Uterus (tissue), 4 donors: Measurements from ENCODE around the gene HSPA1A. TPM values are rescaled to one million over a fixed set of nuclear protein-coding genes. Genes with fewer than 3 reads are reported as not detected.

Experiments used
- DNase-seq, 2 donors: peaks; one replicate each; pipeline ENCODE4 v3.0.0-alpha.2; 2019 to 2020
- H3K27ac ChIP-seq, 2 donors: fragments of 200-600 bp; sonication (generic); 1 replicate in 1 of 2; 2 replicates in 1 of 2; pipeline ENCODE4 v1.5.1; 2016 to 2018
- H3K27me3 ChIP-seq, 2 donors: fragments of 200-600 bp; sonication (generic); one replicate each; pipeline ENCODE4 v1.5.1; 2018 to 2019; ENCODE audit warnings: control low read depth in 1 of 2
- H3K36me3 ChIP-seq, 2 donors: fragments of 200-600 bp; sonication (generic); one replicate each; pipeline ENCODE4 v1.5.1; 2019; ENCODE audit warnings: control low read depth in 1 of 2
- H3K4me1 ChIP-seq, 2 donors: fragments of 200-600 bp; sonication (generic); one replicate each; pipeline ENCODE4 v1.5.1; 2018 to 2019; ENCODE audit warnings: control low read depth in 1 of 2
- H3K4me3 ChIP-seq, 2 donors: fragments of 200-600 bp; sonication (generic); 1 replicate in 1 of 2; 2 replicates in 1 of 2; pipeline ENCODE4 v1.5.1; 2018 to 2019; ENCODE audit warnings: mild to moderate bottlenecking in 1 of 2
- H3K9me3 ChIP-seq, 2 donors: fragments of 200-600 bp; sonication (generic); one replicate each; pipeline ENCODE4 v1.5.1; 2019; ENCODE audit warnings: control low read depth in 1 of 2
- POLR2A ChIP-seq, 2 donors: fragments of 450-650 bp; IDR thresholded peaks; one replicate each; pipeline ENCODE4 v1.6.1; 2016; ENCODE audit warnings: antibody characterized with exemption in 2 of 2, mild to moderate bottlenecking in 1 of 2, moderate library complexity in 1 of 2
- intact Hi-C: fragments of 100-400 bp; cut with DNase I; formaldehyde crosslinking; loops from one replicate; pipeline ENCODE4 v1.15.1; 2023; ENCODE audit warnings: low total_unique reads
- total RNA-seq, 4 donors: library from RNA; depleted of rRNA in 3 of 4; stranded (reverse); fragments of >200 nt in 3 of 4; gene quantifications; one replicate each; pipeline versions ENCODE4 v1.1.0 to v1.2.4, GENCODE V29; 2014 to 2023
- TF ChIP-seq, protein P1 (sequence below), 4 experiments: fragments of 200-600 bp in 2 of 4; fragments of 450-650 bp in 2 of 4; sonication (generic) in 2 of 4; IDR thresholded peaks; one replicate each; pipeline ENCODE4 v1.5.1; 2016 to 2019; ENCODE audit warnings: antibody characterized with exemption in 4 of 4, mild to moderate bottlenecking in 2 of 4, moderate library complexity in 1 of 4
- donor health status: DM: yes; HTN: yes; CAD: no.

The HSPA1A gene
- total RNA-seq, 4 donors from 2014 or later = 98.8 to 261 (median 170) TPM

DNA sequence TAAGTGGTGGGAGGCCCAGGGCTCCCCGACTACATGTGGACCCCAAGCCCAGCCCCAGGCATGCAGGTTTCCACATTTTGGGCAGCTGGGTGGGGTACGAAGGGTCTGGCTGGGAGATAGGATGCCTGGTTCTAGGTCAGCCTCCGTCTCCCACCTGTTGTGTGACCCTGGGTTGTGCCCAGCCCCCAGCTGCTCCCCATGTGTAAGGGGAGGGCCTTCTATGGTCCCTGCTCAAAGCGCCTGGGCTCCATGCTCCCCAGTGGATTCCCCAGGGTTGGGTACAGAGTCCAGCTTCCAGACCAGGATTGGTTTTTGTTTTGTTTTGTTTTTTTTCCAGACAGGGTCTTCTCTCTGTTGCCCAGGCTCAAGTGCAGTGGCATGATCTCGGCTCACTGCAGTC, 37.1 kb upstream of the HSPA1A start:
- TF ChIP-seq POLR2A (IDR thresholded peaks at IDR 0.05) = no peak
- TF ChIP-seq, protein P1, sequence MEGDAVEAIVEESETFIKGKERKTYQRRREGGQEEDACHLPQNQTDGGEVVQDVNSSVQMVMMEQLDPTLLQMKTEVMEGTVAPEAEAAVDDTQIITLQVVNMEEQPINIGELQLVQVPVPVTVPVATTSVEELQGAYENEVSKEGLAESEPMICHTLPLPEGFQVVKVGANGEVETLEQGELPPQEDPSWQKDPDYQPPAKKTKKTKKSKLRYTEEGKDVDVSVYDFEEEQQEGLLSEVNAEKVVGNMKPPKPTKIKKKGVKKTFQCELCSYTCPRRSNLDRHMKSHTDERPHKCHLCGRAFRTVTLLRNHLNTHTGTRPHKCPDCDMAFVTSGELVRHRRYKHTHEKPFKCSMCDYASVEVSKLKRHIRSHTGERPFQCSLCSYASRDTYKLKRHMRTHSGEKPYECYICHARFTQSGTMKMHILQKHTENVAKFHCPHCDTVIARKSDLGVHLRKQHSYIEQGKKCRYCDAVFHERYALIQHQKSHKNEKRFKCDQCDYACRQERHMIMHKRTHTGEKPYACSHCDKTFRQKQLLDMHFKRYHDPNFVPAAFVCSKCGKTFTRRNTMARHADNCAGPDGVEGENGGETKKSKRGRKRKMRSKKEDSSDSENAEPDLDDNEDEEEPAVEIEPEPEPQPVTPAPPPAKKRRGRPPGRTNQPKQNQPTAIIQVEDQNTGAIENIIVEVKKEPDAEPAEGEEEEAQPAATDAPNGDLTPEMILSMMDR (IDR thresholded peaks at IDR 0.05) = no peak
- Histone ChIP-seq H3K4me1 (peaks cover 5 to 8% of the 10 kb centered on the region in 2 donors), H3K36me3 (no peaks in the 10 kb centered on the region), H3K27me3 (no peaks in the 10 kb centered on the region), H3K27ac (peak overlapping the region; percentile 84 to 88), H3K9me3 (no peaks in the 10 kb centered on the region), H3K4me3 (no peak overlapping the region)
- no peak for DNase-seq
- intact Hi-C loops = no loop called here

DNA sequence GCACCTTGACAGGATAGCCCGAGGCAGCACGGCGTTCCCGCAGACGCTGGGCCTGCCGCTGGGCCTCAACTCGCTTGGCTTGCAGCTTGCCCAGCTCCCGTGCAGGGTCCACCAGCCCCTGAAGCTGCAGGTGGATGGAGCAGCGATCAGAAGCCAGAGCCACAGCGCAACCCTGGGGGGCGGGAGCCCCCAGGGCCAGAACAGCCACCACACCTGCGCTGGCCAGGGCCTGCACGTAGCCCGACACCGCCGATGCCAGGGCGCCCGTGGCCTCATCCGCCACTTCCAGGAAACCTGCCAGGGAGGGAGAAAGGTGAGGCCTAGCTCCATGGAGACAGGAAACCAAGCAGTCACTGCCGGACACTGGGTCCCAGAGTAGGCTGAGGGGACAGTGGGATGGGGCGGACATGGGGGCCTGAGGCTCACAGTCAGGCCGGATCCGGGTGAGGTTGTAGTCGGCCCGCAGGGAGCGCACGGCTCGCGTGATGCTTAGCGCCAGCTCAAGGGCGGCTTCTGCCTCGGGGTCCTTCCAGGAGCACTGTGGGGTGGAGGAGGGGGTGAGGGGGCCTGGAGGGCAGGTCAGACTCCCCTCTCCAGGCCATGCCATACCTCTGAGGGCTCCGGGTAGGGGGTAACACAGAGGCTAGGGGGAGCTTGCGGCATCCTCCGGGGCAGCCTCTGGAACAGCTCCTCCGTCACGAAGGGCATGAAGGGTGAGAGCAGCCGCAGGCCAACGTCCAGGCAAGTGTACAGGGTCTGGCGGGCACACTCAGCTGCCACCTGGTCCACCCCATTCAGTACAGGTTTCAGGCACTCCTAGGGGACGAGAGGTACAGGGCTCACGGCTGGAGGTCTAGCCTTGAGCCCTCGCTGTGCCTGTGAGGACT, 36.1 kb upstream of the HSPA1A start:
- intact Hi-C loops = no loop called here
- no peak overlapping the region for H3K4me3 ChIP-seq
- no peak overlapping the region for H3K27ac ChIP-seq
- H3K4me1 ChIP-seq = peaks cover 5 to 8% of the 10 kb centered on the region in 2 donors
- H3K9me3 ChIP-seq = no peaks in the 10 kb centered on the region
- H3K36me3 ChIP-seq = no peaks in the 10 kb centered on the region
- DNase-seq = no peak
- TF ChIP-seq, protein P1 (IDR thresholded peaks at IDR 0.05) = no peak
- TF ChIP-seq POLR2A (IDR thresholded peaks at IDR 0.05) = no peak
- H3K27me3 ChIP-seq = no peaks in the 10 kb centered on the region

DNA sequence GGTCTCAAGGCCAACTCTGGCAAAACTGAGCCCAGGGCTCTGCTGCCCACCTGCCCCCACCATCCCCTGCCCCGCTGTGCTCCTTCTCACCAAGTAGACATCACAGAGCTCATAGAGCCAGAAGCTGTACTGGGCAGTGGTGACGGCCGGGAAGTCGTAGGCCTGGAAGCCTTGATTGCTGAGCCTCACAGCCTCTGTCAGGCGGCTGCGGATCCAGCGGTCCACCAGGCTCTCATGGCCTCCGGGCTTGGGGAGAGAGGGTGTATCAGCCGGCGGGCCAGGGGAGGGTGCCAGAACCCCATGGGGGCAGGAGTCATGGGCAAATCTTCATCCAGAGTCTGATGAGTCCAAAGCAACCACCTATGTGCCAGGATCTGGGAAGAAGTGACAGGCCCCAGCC, 35.4 kb upstream of the HSPA1A start:
- H3K9me3 ChIP-seq = no peaks in the 10 kb centered on the region
- TF ChIP-seq, protein P1 (IDR thresholded peaks at IDR 0.05) = no peak
- TF ChIP-seq POLR2A (IDR thresholded peaks at IDR 0.05) = no peak

DNA sequence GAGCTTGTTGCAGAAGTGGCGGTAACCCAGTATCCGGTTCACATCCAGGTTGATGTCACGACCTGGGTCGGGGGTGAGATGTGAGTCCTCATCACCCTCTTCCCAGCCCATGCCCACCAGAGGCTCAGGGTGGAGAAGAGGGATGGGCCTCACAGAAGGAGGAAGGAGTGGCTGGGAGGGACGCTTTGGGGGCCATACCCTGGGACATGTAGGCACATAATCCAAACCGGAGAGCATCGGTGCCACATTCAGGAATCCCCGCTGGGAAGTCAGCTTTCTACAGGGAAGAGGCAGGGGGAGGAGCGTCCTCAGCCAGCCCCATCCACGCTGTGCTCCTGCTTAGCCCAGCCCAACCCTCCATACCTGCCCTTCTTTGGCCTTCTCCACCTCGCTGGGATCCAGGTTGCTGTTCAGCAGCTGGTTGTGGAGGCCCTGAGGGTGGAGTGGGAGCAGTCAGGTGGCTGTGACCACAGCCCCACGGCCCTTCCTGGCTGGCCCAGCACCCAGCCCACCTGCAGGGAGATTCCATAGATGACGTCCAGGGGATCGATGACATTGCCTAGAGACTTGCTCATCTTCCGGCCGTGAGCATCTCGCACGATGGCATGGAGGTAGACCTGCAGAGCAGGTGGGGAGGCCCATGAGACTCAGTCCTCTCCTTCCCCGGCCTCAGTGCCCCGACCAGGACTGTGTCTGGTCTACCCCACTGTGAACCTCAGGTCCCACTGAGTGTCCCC, 34.7 kb upstream of the HSPA1A start:
- no peak for DNase-seq
- no peak for TF ChIP-seq POLR2A (IDR thresholded peaks at IDR 0.05)
- TF ChIP-seq, protein P1 (IDR thresholded peaks at IDR 0.05) = no peak
- H3K4me1 ChIP-seq = peaks cover 5 to 8% of the 10 kb centered on the region in 2 donors
- no peaks in the 10 kb centered on the region for H3K27me3 ChIP-seq
- H3K4me3 ChIP-seq = no peak overlapping the region
- H3K27ac ChIP-seq = no peak overlapping the region
- intact Hi-C loops = no loop called here
- H3K9me3 ChIP-seq = no peaks in the 10 kb centered on the region
- no peaks in the 10 kb centered on the region for H3K36me3 ChIP-seq

More for the DNA sequence above, 35.4 kb upstream of the HSPA1A start:
- no peak overlapping the region for H3K27ac ChIP-seq
- no peaks in the 10 kb centered on the region for H3K27me3 ChIP-seq
- H3K4me1 ChIP-seq = peaks cover 5 to 8% of the 10 kb centered on the region in 2 donors
- no peak for DNase-seq
- H3K4me3 ChIP-seq = no peak overlapping the region
- H3K36me3 ChIP-seq = no peaks in the 10 kb centered on the region
- intact Hi-C loops = no loop called here
